ENCODE results near the gene USP6NL. TPM values are rescaled to one million over a fixed set of nuclear protein-coding genes. Genes with fewer than 3 reads are reported as not detected.
A peak's percentile ranks its signal among the peaks of the same experiment; 100 is the strongest.

Gene USP6NL
- total RNA-seq, 2 donors from 2014 or later: 13.9 to 28.4 TPM

DNA sequence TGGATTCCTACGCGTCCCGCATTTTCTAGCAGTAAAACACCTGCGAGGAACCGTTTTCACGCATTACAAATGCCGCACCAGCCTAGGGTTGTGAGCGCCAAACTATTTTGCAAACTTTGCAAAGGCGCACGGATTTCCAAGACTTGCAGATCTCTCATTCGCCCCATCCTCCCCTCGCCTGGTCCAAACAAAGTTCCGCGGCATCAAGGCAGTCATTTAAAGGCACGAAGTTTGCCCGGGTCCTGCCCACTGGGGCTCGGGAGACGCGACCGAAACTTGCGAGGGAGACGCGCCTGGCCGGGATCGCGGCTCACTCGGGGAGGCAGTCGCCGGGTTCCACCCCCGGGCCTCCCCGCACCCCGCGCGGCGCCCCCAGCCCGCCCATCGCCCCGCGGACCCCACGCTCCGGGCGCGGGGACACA lies 613 bp downstream of the USP6NL start:
- TF ChIP-seq, protein P1, sequence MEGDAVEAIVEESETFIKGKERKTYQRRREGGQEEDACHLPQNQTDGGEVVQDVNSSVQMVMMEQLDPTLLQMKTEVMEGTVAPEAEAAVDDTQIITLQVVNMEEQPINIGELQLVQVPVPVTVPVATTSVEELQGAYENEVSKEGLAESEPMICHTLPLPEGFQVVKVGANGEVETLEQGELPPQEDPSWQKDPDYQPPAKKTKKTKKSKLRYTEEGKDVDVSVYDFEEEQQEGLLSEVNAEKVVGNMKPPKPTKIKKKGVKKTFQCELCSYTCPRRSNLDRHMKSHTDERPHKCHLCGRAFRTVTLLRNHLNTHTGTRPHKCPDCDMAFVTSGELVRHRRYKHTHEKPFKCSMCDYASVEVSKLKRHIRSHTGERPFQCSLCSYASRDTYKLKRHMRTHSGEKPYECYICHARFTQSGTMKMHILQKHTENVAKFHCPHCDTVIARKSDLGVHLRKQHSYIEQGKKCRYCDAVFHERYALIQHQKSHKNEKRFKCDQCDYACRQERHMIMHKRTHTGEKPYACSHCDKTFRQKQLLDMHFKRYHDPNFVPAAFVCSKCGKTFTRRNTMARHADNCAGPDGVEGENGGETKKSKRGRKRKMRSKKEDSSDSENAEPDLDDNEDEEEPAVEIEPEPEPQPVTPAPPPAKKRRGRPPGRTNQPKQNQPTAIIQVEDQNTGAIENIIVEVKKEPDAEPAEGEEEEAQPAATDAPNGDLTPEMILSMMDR (IDR thresholded peaks at IDR 0.05): no peak
- TF ChIP-seq POLR2A (IDR thresholded peaks at IDR 0.05): no peak
- no peak for TF ChIP-seq POLR2AphosphoS5 (IDR thresholded peaks at IDR 0.05)
- 0% methylated on average over 43 of the region's 43 CpGs for WGBS
- H3K9me3 ChIP-seq: no peaks in the 10 kb centered on the region
- H3K27ac ChIP-seq: peak overlapping the region; percentile 83 to 90
- no peaks in the 10 kb centered on the region for H3K27me3 ChIP-seq (replicated peaks; ENCODE audit: insufficient read depth)
- DNase-seq (ENCODE audit: low spot score): peak; percentile 24
- no peaks in the 10 kb centered on the region for H3K36me3 ChIP-seq
- intact Hi-C loops (cut with DNase I): loop anchor here (5.0 kb wide), 1 partner anchor 76 kb away; no protein-coding TSS in a partner anchor
- H3K4me1 ChIP-seq (replicated peaks): no peaks in the 10 kb centered on the region
- H3K4me3 ChIP-seq: peak overlapping the region; percentile 94 to 95

DNA sequence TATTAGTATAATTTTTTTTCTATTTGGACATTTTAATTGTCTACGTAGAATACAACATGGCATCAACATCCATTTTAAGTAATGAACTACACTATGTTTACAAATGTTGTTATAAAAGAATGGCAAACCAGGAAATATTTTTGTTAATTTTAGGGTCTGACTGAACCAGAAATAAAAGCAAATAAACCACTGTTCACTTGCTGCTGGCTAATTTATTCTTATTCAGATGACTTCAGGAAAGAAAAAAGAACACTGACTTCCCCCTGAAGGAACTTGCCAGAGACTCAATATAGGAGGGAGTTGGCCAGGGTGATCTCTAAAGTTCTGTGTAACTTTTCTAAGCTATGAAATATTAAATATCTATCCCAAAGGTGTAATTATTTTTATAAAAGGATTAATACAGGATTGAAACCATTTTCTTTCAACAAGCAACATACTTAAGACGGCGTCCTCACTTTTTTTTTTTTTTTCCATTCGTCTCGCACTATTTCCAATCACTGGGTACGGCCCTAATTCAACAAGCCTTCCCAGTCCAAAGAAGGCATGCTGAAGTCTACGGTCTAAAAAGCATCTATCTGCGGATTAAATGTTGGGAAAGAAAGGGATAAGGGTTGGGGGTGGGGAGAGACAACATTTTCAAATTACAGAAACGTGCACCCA lies 1.2 kb downstream of the USP6NL start:
- 6% methylated on average over 9 of the region's 9 CpGs for WGBS

DNA sequence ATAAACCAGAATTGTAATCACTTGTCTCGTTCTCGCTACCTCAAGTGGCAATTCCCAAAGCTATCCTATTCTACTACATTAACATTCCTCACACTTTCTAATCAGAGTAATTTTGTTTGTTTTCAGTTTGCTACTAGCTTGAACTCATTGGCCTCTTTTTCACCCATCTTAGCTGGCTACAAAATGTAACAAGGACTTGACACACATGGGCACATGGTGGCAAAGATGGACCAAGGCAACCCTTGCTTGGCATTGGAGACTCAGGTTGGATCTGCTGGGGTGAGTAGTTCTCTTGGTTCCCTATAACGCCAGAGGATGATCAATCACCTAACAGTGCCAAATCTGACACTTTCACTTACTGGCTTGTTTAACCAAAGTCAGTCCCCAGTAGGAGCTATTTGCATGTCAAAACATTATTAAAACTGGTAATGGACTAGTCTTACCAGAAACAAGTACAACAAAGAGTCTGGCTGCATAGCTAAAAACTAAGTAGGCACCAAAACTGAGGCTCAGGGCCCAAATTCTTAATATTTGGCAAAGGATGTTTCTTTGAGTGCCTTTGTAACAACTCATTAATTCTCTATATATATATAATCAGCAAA lies 1.9 kb downstream of the USP6NL start:
- no peaks in the 10 kb centered on the region for H3K27me3 ChIP-seq (replicated peaks; ENCODE audit: insufficient read depth)
- intact Hi-C loops (cut with DNase I): loop anchor here (5.0 kb wide), 1 partner anchor 78 kb away; no protein-coding TSS in a partner anchor
- no peaks in the 10 kb centered on the region for H3K36me3 ChIP-seq
- no peak overlapping the region for H3K4me3 ChIP-seq
- TF ChIP-seq POLR2AphosphoS5 (IDR thresholded peaks at IDR 0.05) (no peak), POLR2A (IDR thresholded peaks at IDR 0.05) (no peak)
- TF ChIP-seq, protein P1 (IDR thresholded peaks at IDR 0.05): no peak
- H3K27ac ChIP-seq: no peak overlapping the region
- H3K9me3 ChIP-seq: no peaks in the 10 kb centered on the region
- no peak for DNase-seq (ENCODE audit: low spot score)
- 68% methylated on average over 3 of the region's 3 CpGs for WGBS
- H3K4me1 ChIP-seq (replicated peaks): no peaks in the 10 kb centered on the region

More for the DNA sequence above, 1.2 kb downstream of the USP6NL start:
- no peak for DNase-seq (ENCODE audit: low spot score)
- Histone ChIP-seq H3K36me3 (no peaks in the 10 kb centered on the region), H3K27ac (peak overlapping the region; percentile 83 to 90), H3K4me1 (replicated peaks) (no peaks in the 10 kb centered on the region), H3K4me3 (peak overlapping the region; percentile 94 to 95), H3K27me3 (replicated peaks; ENCODE audit: insufficient read depth) (no peaks in the 10 kb centered on the region), H3K9me3 (no peaks in the 10 kb centered on the region)
- TF ChIP-seq POLR2AphosphoS5 (IDR thresholded peaks at IDR 0.05) (no peak), POLR2A (IDR thresholded peaks at IDR 0.05) (no peak)
- TF ChIP-seq, protein P1 (IDR thresholded peaks at IDR 0.05): no peak
- intact Hi-C loops (cut with DNase I): loop anchor here (5.0 kb wide), 1 partner anchor 77 kb away; no protein-coding TSS in a partner anchor

DNA sequence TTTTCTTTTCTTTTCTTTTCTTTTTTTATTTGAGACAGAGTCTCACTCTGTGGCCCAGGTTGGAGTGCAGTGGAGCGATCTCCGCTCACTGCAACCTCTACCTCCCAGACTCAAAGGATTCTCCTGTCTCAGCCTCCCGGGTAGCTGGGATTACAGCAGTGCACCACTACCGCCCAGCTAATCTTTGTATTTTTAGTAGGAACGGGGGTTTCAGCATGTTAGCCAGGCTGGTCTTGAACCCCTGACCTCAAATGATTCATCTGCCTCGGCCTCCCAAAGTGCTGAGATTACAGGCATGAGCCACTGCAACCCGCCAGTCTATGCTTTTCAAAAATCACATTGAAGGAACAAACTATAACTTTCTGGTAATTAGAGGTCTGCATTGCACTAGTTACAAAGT lies 2.4 kb downstream of the USP6NL start:
- H3K4me3 ChIP-seq: no peak overlapping the region
- 94% methylated on average over 7 of the region's 7 CpGs for WGBS
- TF ChIP-seq POLR2AphosphoS5 (IDR thresholded peaks at IDR 0.05) (no peak), POLR2A (IDR thresholded peaks at IDR 0.05) (no peak)
- TF ChIP-seq, protein P1 (IDR thresholded peaks at IDR 0.05): no peak
- no peak for DNase-seq (ENCODE audit: low spot score)
- H3K27ac ChIP-seq: no peak overlapping the region
- intact Hi-C loops (cut with DNase I): no loop called here
- no peaks in the 10 kb centered on the region for H3K9me3 ChIP-seq
- no peaks in the 10 kb centered on the region for H3K27me3 ChIP-seq (replicated peaks; ENCODE audit: insufficient read depth)
- no peaks in the 10 kb centered on the region for H3K4me1 ChIP-seq (replicated peaks)
- H3K36me3 ChIP-seq: no peaks in the 10 kb centered on the region
